GM12891 (cell line): ENCODE results near the gene IL1F10.

Experiments used
- DNase-seq: peaks from one replicate; pipeline ENCODE4 v3.0.0; 2011; ENCODE audit warnings: low spot score; ENCODE audit not compliant: insufficient read length
- FAIRE-seq: peaks from 2 replicates; lab custom pipeline; 2011; peaks lifted over from hg19 to GRCh38; lab: Jason Lieb, UNC
- PAX5 ChIP-seq: IDR thresholded peaks from 2 replicates; pipeline ENCODE4 v1.6.1; 2011; ENCODE audit warnings: low read length, moderate library complexity, mild to moderate bottlenecking; ENCODE audit not compliant: insufficient read depth, severe bottlenecking
- POLR2A ChIP-seq: IDR thresholded peaks from 2 replicates; pipeline ENCODE4 v1.6.1; 2011; ENCODE audit warnings: low read depth, low read length, control low read depth
- POLR2AphosphoS5 ChIP-seq: IDR thresholded peaks from 2 replicates; pipeline ENCODE4 v1.6.1; 2011; ENCODE audit warnings: low read depth, low read length, control low read depth
- POU2F2 ChIP-seq: IDR thresholded peaks from 2 replicates; pipeline ENCODE4 v1.6.1; 2011; ENCODE audit warnings: low read depth, mild to moderate bottlenecking, control low read depth, low read length, moderate library complexity
- SPI1 ChIP-seq: IDR thresholded peaks from 2 replicates; pipeline ENCODE4 v1.6.1; 2011; ENCODE audit warnings: low read depth, low read length, control low read depth
- TAF1 ChIP-seq: IDR thresholded peaks from 2 replicates; pipeline ENCODE4 v1.6.1; 2011; ENCODE audit warnings: low read depth, low read length, control low read depth

Gene IL1F10

DNA sequence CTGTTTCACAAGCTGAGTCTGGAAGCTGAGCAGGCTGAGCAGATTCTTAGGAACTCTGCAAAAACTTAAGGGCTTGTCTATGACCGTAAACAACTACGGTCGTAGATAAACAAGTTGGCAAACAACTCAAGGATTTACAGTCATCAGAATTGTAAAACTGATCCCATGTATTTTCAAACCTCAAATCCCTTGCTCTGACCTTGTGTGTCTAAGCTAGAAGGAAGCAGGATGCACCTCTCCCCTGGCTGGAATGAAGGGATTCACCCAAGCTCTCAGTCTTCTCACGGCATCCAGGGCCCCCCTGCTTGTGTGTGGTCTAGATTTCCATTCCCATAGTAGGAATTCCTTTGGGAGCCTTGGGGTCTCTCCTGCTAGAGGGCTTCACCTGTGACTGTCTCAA is 47.2 kb downstream of the IL1F10 start:
- no peak for TF ChIP-seq PAX5
- TF ChIP-seq POU2F2, result no peak
- no peak for TF ChIP-seq POLR2AphosphoS5
- no peak for TF ChIP-seq TAF1
- no peak for TF ChIP-seq SPI1
- no peak for TF ChIP-seq POLR2A
- DNase-seq (no peak), FAIRE-seq (no peak)

GRCh38 chr2:113116100-113116958 is 48.6 kb downstream of the IL1F10 start:
- DNase-seq, result no peak
- FAIRE-seq, result no peak
- TF ChIP-seq SPI1 (peak; percentile 72), POU2F2 (no peak), PAX5 (peak; percentile 82)

DNA sequence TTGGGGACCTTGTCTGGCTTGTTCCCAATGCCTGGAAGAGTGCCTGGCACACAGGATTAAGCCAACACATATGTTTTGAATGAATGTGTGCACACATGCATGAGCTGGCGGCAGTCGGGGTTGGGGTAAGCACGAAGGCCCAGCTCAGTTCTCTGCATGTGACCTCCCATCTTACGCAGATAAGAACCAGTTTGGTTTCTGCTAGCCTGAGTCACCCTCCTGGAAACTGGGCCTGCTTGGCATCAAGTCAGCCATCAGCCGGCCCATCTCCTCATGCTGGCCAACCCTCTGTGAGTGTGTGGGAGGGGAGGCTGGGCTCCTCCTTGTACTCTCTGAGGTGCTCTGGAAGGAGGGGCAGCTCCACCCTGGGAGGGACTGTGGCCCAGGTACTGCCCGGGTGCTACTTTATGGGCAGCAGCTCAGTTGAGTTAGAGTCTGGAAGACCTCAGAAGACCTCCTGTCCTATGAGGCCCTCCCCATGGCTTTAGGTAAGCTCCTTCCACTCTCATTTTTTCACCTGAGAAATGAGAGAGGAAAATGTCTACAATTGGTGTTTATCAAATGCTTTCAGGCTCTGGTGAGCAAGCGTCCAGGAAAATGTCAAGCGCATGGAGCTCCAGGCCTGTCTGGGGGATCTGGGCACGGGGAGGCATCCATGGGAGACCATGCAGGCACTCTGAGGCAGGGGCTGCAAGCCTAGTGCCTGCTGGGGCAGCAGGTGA is 49.9 kb downstream of the IL1F10 start:
- FAIRE-seq (no peak), DNase-seq (no peak)

DNA sequence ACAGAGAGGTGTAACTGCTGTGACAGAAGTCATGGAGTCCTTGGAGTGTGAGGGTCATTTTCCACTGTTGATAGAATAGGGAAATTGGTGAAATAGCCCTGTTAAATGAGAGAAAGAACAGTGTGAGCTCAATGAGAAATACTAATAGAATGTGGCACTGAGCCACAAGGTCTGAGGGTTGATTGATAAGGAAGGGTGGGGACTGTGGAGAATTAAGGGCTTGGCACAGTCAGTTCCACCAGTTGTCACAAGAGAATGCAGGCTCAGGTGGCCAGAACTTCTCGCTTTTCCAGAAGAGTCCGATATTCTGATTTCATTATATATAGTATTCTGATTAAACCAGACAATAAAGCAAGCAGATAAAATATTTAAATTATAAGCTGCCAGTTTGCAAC is 50.5 kb downstream of the IL1F10 start:
- TF ChIP-seq SPI1 (no peak), POU2F2 (no peak), PAX5 (no peak), POLR2AphosphoS5 (no peak), TAF1 (no peak), POLR2A (no peak)
- FAIRE-seq, result no peak

More for the DNA sequence above, 49.9 kb downstream of the IL1F10 start:
- no peak for TF ChIP-seq PAX5
- no peak for TF ChIP-seq POLR2A
- no peak for TF ChIP-seq POLR2AphosphoS5
- no peak for TF ChIP-seq SPI1
- no peak for TF ChIP-seq POU2F2

GRCh38 chr2:113119111-113119510 is 51.3 kb downstream of the IL1F10 start:
- DNase-seq (no peak), FAIRE-seq (no peak)
- TF ChIP-seq PAX5 (no peak), TAF1 (no peak), POLR2A (no peak)

More for the DNA sequence above, 50.5 kb downstream of the IL1F10 start:
- DNase-seq, result no peak

GRCh38 chr2:113120861-113121260 is 53.1 kb downstream of the IL1F10 start:
- TF ChIP-seq POLR2A (no peak), POU2F2 (no peak), TAF1 (no peak), POLR2AphosphoS5 (no peak), PAX5 (no peak), SPI1 (no peak)
- no peak for FAIRE-seq

DNA sequence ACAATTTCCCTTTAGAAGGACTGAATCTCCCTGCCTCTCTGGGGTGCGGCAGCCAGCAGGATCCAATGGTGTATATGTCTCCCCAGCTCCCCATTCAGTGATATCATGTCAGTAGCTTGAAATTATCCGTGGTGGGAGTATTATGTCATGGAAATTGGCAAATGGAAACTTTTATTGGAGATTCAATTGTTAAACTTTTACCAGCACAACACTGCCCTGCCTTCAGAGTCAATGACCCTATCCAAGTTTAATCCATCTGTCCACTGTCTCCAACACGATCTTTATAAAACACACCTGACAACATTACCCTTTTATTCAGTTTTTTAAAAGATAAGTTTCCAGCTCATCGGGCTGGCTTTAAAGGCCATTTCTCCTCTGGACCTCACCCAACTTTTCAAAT is 54.6 kb downstream of the IL1F10 start:
- no peak for FAIRE-seq
- TF ChIP-seq TAF1, result no peak
- TF ChIP-seq POLR2A, result no peak
- TF ChIP-seq PAX5, result no peak
- TF ChIP-seq SPI1, result no peak
- TF ChIP-seq POU2F2, result no peak
- TF ChIP-seq POLR2AphosphoS5, result no peak
- no peak for DNase-seq

More at GRCh38 chr2:113120861-113121260, 53.1 kb downstream of the IL1F10 start:
- no peak for DNase-seq

- FAIRE-seq (no peak), DNase-seq (no peak)
- TF ChIP-seq PAX5, result no peak
Observed at GRCh38 chr2:113123726-113124125, 56.0 kb downstream of the IL1F10 start.

DNA sequence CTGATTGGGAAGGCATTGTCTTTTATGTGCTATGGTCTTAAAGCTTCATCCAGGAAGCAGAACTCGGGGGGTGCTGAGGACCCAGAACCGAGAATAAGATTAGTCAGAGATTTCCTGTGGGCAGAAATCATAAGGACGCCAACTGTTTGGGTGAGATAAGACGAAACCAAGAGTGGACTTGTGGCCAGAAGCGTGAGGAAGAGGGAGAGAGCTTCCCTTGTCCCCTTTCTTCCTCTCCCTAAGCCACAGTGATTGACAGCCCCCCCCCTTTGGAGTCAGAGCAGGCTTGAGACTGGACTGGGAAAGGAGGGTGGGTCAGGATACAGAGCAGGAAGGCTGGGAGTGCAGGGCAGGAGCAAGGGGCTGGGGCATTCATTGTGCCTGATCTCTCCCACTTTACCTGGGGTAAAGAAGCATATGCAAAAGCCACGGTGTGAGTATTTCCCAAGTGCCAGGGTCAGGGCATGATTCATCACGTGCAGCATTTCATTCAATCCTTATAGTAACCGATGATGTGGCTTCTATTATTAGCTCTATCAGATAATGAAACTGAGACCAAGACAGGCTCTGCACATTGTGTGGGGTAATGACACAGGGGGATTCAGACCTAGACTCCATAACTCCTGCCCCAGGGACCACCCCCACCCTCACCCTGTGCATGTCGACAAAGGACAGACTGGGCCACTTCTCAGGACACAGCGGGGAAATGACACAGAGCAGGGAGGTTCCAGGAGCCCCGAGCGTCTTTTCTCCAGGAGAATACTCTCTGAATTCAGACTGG is 56.6 kb downstream of the IL1F10 start:
- no peak for TF ChIP-seq TAF1
- peak; percentile 74 for TF ChIP-seq SPI1
- no peak for TF ChIP-seq POLR2AphosphoS5
- no peak for TF ChIP-seq POU2F2
- no peak for TF ChIP-seq PAX5
- TF ChIP-seq POLR2A, result no peak
- peak; percentile 65 for FAIRE-seq
- DNase-seq, result no peak
